Measurements from ENCODE around the gene NHS. TPM values are rescaled to one million over a fixed set of nuclear protein-coding genes. Genes with fewer than 3 reads are reported as not detected.

NHS gene
- total and polyA plus RNA-seq, 3 donors from 2014 or later, result 4.8 to 25.7 (median 21.8) TPM

- H3K27ac ChIP-seq, result no peak overlapping the region
- H3K36me3 ChIP-seq (ENCODE audit: low read depth, missing control alignments), result no peaks in the 10 kb centered on the region
- peaks cover 5% of the 10 kb centered on the region for H3K4me1 ChIP-seq
- no peak for DNase-seq
- H3K4me3 ChIP-seq, result no peak overlapping the region
- 49 to 74% methylated on average over 5 of the region's 5 CpGs for WGBS, 2 donors
- no peaks in the 10 kb centered on the region for H3K27me3 ChIP-seq
- TF ChIP-seq CTCF (IDR thresholded peaks at IDR 0.05) (no peak), POLR2A (IDR thresholded peaks at IDR 0.05) (no peak)
- intact Hi-C loops (cut with DNase I; ENCODE audit: low total_unique reads), result no loop called here
- no peaks in the 10 kb centered on the region for H3K9me3 ChIP-seq
Measured at GRCh38 chrX:17550011-17550410, 175.0 kb downstream of the NHS start.

DNA sequence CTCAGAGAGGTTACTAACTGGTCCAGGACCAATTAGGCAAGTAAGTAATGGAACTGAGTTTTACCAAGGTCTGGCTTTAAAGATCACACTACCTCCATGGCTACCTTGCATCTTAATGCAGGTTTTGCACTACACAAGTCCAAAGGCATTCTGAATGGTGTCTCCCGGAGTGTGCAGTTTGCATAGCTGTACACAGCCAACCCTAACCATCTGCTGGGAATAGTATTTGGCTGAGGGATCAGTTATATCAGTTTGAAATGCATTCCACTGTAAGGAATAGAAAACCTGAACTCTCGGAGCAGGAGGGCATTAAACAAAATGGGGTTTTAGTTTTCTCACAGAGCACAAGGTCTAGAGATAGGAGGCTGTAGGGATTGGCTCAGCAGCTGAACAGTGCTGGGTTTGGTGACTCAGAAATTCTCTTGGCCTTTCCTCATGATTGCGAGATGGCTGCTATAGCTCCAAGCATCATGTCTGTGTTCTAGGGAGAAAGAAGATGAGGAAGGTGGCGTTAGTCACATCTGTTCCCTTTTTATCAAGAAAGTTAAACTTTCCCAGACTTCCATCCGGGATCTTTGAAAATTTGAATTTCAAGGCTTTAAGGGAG is 177.1 kb downstream of the NHS start:
- no peak overlapping the region for H3K27ac ChIP-seq
- peaks cover 5% of the 10 kb centered on the region for H3K4me1 ChIP-seq

GRCh38 chrX:17553469-17553868 is 178.5 kb downstream of the NHS start:
- H3K27ac ChIP-seq, result no peak overlapping the region
- no peaks in the 10 kb centered on the region for H3K4me1 ChIP-seq
- TF ChIP-seq POLR2A (IDR thresholded peaks at IDR 0.05), result no peak
- no peak for TF ChIP-seq CTCF (IDR thresholded peaks at IDR 0.05)
- no peaks in the 10 kb centered on the region for H3K9me3 ChIP-seq
- WGBS, 2 donors, result 58 to 82% methylated on average over 6 of the region's 6 CpGs
- H3K27me3 ChIP-seq, result no peaks in the 10 kb centered on the region
- no peak overlapping the region for H3K4me3 ChIP-seq
- DNase-seq, result no peak
- intact Hi-C loops (cut with DNase I; ENCODE audit: low total_unique reads), result no loop called here
- H3K36me3 ChIP-seq (ENCODE audit: low read depth, missing control alignments), result no peaks in the 10 kb centered on the region

More for the DNA sequence above, 177.1 kb downstream of the NHS start:
- Histone ChIP-seq H3K9me3 (no peaks in the 10 kb centered on the region), H3K4me3 (no peak overlapping the region), H3K36me3 (ENCODE audit: low read depth, missing control alignments) (no peaks in the 10 kb centered on the region), H3K27me3 (no peaks in the 10 kb centered on the region)
- intact Hi-C loops (cut with DNase I; ENCODE audit: low total_unique reads), result no loop called here
- 92 to 94% methylated on average over 5 of the region's 5 CpGs for WGBS, 2 donors
- no peak for DNase-seq
- TF ChIP-seq CTCF (IDR thresholded peaks at IDR 0.05) (no peak), POLR2A (IDR thresholded peaks at IDR 0.05) (no peak)

- TF ChIP-seq POLR2A (IDR thresholded peaks at IDR 0.05), result no peak
- no peak for TF ChIP-seq CTCF (IDR thresholded peaks at IDR 0.05)
- H3K4me3 ChIP-seq, result no peak overlapping the region
- DNase-seq, result no peak
- no peaks in the 10 kb centered on the region for H3K4me1 ChIP-seq
- H3K27me3 ChIP-seq, result no peaks in the 10 kb centered on the region
- intact Hi-C loops (cut with DNase I; ENCODE audit: low total_unique reads), result no loop called here
- no peaks in the 10 kb centered on the region for H3K36me3 ChIP-seq (ENCODE audit: low read depth, missing control alignments)
- no peak overlapping the region for H3K27ac ChIP-seq
- H3K9me3 ChIP-seq, result no peaks in the 10 kb centered on the region
- 75 to 76% methylated on average over 6 of the region's 6 CpGs for WGBS, 2 donors
Measured at GRCh38 chrX:17553961-17554482, 179.0 kb downstream of the NHS start.

GRCh38 chrX:17554914-17555313 is 179.9 kb downstream of the NHS start:
- Histone ChIP-seq H3K4me1 (no peaks in the 10 kb centered on the region), H3K4me3 (no peak overlapping the region), H3K27me3 (no peaks in the 10 kb centered on the region), H3K9me3 (no peaks in the 10 kb centered on the region), H3K36me3 (ENCODE audit: low read depth, missing control alignments) (no peaks in the 10 kb centered on the region), H3K27ac (no peak overlapping the region)
- DNase-seq, result no peak
- intact Hi-C loops (cut with DNase I; ENCODE audit: low total_unique reads), result no loop called here
- TF ChIP-seq CTCF (IDR thresholded peaks at IDR 0.05) (no peak), POLR2A (IDR thresholded peaks at IDR 0.05) (no peak)
- 59 to 78% methylated on average over 3 to 5 of the region's 5 CpGs for WGBS, 2 donors
